ENCODE results near the gene CLDN22. TPM values are rescaled to one million over a fixed set of nuclear protein-coding genes. Genes with fewer than 3 reads are reported as not detected.

The CLDN22 gene
- total RNA-seq, 1 donor, result not detected

DNA sequence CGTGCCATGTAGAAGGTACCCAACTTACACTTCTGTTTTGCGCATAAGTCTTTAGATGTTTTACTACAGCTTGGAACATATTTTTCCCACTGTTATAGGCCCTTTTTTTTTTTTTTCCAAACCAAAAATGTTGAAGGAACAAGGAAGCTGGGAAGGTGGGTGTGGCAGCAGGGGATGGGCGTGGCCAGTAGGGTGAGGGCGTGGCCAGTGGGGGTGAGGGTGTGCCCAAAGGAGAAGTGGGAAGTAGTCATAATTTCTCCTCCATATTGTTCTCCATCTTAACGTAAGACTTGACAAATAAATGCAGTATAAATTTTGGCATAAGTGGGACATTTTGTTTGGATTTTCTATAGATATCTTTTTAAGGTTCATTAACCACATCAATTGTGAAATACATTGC lies 30.4 kb downstream of the CLDN22 start:
- Histone ChIP-seq H4K20me1 (ENCODE audit: insufficient read depth, low read length) (no peaks in the 10 kb centered on the region), H3K9me3 (ENCODE audit: low read depth, low read length) (no peaks in the 10 kb centered on the region), H2AFZ (ENCODE audit: low read length) (no peak overlapping the region), H3K27ac (ENCODE audit: low read depth, low read length) (no peak overlapping the region), H3K36me3 (ENCODE audit: insufficient read depth, low read length) (peaks cover 52% of the 10 kb centered on the region), H3K4me3 (ENCODE audit: insufficient read depth, low read length) (no peak overlapping the region), H3K4me2 (ENCODE audit: insufficient read depth, low read length) (no peak overlapping the region), H3K27me3 (ENCODE audit: insufficient read depth, low read length) (no peaks in the 10 kb centered on the region), H3K4me1 (ENCODE audit: insufficient read depth, low read length) (peaks cover 5% of the 10 kb centered on the region), H3K79me2 (ENCODE audit: insufficient read depth, low read length) (no peaks in the 10 kb centered on the region)
- TF ChIP-seq, protein P1, sequence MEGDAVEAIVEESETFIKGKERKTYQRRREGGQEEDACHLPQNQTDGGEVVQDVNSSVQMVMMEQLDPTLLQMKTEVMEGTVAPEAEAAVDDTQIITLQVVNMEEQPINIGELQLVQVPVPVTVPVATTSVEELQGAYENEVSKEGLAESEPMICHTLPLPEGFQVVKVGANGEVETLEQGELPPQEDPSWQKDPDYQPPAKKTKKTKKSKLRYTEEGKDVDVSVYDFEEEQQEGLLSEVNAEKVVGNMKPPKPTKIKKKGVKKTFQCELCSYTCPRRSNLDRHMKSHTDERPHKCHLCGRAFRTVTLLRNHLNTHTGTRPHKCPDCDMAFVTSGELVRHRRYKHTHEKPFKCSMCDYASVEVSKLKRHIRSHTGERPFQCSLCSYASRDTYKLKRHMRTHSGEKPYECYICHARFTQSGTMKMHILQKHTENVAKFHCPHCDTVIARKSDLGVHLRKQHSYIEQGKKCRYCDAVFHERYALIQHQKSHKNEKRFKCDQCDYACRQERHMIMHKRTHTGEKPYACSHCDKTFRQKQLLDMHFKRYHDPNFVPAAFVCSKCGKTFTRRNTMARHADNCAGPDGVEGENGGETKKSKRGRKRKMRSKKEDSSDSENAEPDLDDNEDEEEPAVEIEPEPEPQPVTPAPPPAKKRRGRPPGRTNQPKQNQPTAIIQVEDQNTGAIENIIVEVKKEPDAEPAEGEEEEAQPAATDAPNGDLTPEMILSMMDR (IDR thresholded peaks at IDR 0.05; ENCODE audit: extremely low read depth, low read depth, low read length), result no peak
- no peak for DNase-seq (ENCODE audit: insufficient read length, low spot score, missing footprints)

DNA sequence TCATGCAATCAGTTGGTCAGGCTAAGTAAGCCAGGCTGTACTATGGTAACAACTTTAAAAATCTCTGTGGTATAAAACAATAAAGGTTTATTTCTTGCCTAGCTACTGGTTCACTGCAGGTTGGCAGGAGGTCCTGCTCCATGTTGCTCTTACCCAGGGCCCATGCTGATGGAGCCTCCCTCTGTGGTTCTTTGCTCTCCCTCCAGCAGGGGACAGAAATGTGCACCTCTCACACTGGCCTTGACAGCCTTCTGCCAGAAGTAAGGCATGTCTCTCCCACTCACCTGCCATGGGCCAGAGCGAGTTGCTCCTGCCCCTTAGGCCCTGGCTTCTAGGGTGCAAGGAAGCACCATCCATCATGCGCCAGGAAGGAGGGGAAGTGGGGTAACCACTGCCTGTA lies 31.1 kb downstream of the CLDN22 start:
- peaks cover 5% of the 10 kb centered on the region for H3K4me1 ChIP-seq (ENCODE audit: insufficient read depth, low read length)
- TF ChIP-seq, protein P1 (IDR thresholded peaks at IDR 0.05; ENCODE audit: extremely low read depth, low read depth, low read length), result no peak
- peaks cover 59% of the 10 kb centered on the region for H3K36me3 ChIP-seq (ENCODE audit: insufficient read depth, low read length)
- H3K27me3 ChIP-seq (ENCODE audit: insufficient read depth, low read length), result no peaks in the 10 kb centered on the region
- no peaks in the 10 kb centered on the region for H4K20me1 ChIP-seq (ENCODE audit: insufficient read depth, low read length)
- H2AFZ ChIP-seq (ENCODE audit: low read length), result no peak overlapping the region
- H3K79me2 ChIP-seq (ENCODE audit: insufficient read depth, low read length), result no peaks in the 10 kb centered on the region
- no peak overlapping the region for H3K4me3 ChIP-seq (ENCODE audit: insufficient read depth, low read length)
- H3K27ac ChIP-seq (ENCODE audit: low read depth, low read length), result no peak overlapping the region
- H3K9me3 ChIP-seq (ENCODE audit: low read depth, low read length), result no peaks in the 10 kb centered on the region
- no peak for DNase-seq (ENCODE audit: insufficient read length, low spot score, missing footprints)
- H3K4me2 ChIP-seq (ENCODE audit: insufficient read depth, low read length), result no peak overlapping the region

DNA sequence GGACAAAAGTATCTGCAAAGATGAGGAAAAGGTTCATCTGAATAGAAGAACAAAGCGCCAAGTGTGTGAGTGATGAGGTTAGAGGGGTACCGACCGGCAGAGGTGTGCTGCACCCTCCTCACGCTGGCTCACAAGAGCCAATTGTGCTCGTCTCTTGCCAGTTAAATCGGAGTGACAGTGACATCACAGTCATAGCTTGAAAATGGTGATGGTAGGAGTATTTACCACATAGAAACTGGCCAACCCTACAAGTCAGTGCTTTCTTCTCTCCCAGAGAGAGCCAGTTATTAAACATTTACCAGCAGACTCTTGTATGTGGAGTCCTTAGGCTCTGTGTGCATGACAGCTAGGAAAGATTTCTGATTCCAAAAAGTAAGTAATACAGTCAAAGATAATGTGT lies 32.4 kb downstream of the CLDN22 start:
- Histone ChIP-seq H3K79me2 (ENCODE audit: insufficient read depth, low read length) (no peaks in the 10 kb centered on the region), H3K36me3 (ENCODE audit: insufficient read depth, low read length) (peaks cover 72% of the 10 kb centered on the region), H3K4me3 (ENCODE audit: insufficient read depth, low read length) (no peak overlapping the region), H3K27me3 (ENCODE audit: insufficient read depth, low read length) (no peaks in the 10 kb centered on the region), H3K9me3 (ENCODE audit: low read depth, low read length) (no peaks in the 10 kb centered on the region), H3K27ac (ENCODE audit: low read depth, low read length) (no peak overlapping the region), H3K4me1 (ENCODE audit: insufficient read depth, low read length) (peaks cover 5% of the 10 kb centered on the region), H3K4me2 (ENCODE audit: insufficient read depth, low read length) (no peak overlapping the region), H2AFZ (ENCODE audit: low read length) (no peak overlapping the region), H4K20me1 (ENCODE audit: insufficient read depth, low read length) (no peaks in the 10 kb centered on the region)
- TF ChIP-seq, protein P1 (IDR thresholded peaks at IDR 0.05; ENCODE audit: extremely low read depth, low read depth, low read length), result no peak
- DNase-seq (ENCODE audit: insufficient read length, low spot score, missing footprints), result no peak

DNA sequence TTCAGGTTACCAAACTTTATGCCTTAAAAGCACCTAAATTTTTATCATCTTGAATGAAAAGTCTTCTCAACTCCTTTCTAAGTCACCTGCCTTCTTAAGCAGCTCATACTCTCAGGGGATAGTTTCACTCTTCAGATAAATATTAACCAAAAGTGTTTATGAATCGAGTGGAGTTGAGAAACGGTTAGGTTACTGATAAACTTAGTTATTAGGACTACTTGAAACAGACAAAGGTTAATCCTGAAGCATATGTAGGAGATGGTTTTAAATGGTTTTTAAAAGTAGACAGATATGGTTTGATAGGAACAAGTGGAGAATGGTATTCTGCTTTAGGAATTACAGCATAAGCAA lies 32.8 kb downstream of the CLDN22 start:
- Histone ChIP-seq H2AFZ (ENCODE audit: low read length) (no peak overlapping the region), H3K27ac (ENCODE audit: low read depth, low read length) (no peak overlapping the region), H3K9me3 (ENCODE audit: low read depth, low read length) (no peaks in the 10 kb centered on the region), H3K79me2 (ENCODE audit: insufficient read depth, low read length) (no peaks in the 10 kb centered on the region), H3K4me1 (ENCODE audit: insufficient read depth, low read length) (peaks cover 5% of the 10 kb centered on the region), H4K20me1 (ENCODE audit: insufficient read depth, low read length) (no peaks in the 10 kb centered on the region), H3K4me3 (ENCODE audit: insufficient read depth, low read length) (no peak overlapping the region), H3K36me3 (ENCODE audit: insufficient read depth, low read length) (peaks cover 74% of the 10 kb centered on the region), H3K4me2 (ENCODE audit: insufficient read depth, low read length) (no peak overlapping the region), H3K27me3 (ENCODE audit: insufficient read depth, low read length) (no peaks in the 10 kb centered on the region)
- TF ChIP-seq, protein P1 (IDR thresholded peaks at IDR 0.05; ENCODE audit: extremely low read depth, low read depth, low read length), result no peak
- no peak for DNase-seq (ENCODE audit: insufficient read length, low spot score, missing footprints)
